Measurements from ENCODE around the gene IDNK.

GRCh38 chr9:83620841-83621636, 1.9 kb upstream of the IDNK start:
- TF ChIP-seq GATA2 (IDR thresholded peaks at IDR 0.05; ENCODE audit: low read depth, low read length) (no peak), GATA3 (IDR thresholded peaks at IDR 0.05; ENCODE audit: low read depth, low read length) (no peak)
